Spleen (tissue), 11 donors: ENCODE results near the gene DDX54. TPM values are rescaled to one million over a fixed set of nuclear protein-coding genes. Genes with fewer than 3 reads are reported as not detected.

ENCODE experiments used
- DNase-seq: peaks from one replicate; pipeline ENCODE4 v3.0.0-alpha.2; 2020
- H3K27ac ChIP-seq, 8 donors: fragments of 200-600 bp; sonication (generic) in 7 of 8; 1 replicate in 4 of 8; 2 replicates in 4 of 8; pipeline versions ENCODE4 v1.5.0 to v1.8.0; 2016 to 2021; ENCODE audit warnings: inconsistent platforms in 4 of 8, mild to moderate bottlenecking in 4 of 8, moderate library complexity in 1 of 8
- H3K27me3 ChIP-seq, 7 donors: fragments of 200-600 bp; sonication (generic) in 6 of 7; replicated peaks in 1 of 7; 1 replicate in 4 of 7; 2 replicates in 3 of 7; pipeline versions ENCODE4 v1.5.0 to v1.8.0; 2016 to 2021; ENCODE audit warnings: inconsistent platforms in 3 of 7, mild to moderate bottlenecking in 1 of 7
- H3K36me3 ChIP-seq, 6 donors: fragments of 200-600 bp; sonication (generic) in 5 of 6; 1 replicate in 4 of 6; 2 replicates in 2 of 6; pipeline versions ENCODE4 v1.5.0 to v1.8.0; 2016 to 2021; ENCODE audit warnings: inconsistent platforms in 2 of 6
- H3K4me1 ChIP-seq, 6 donors: fragments of 200-600 bp; sonication (generic) in 5 of 6; 1 replicate in 3 of 6; 2 replicates in 3 of 6; pipeline versions ENCODE4 v1.5.0 to v1.8.0; 2016 to 2021; ENCODE audit warnings: inconsistent platforms in 3 of 6
- H3K4me3 ChIP-seq, 8 donors: fragments of 200-600 bp; sonication (generic) in 7 of 8; 1 replicate in 4 of 8; 2 replicates in 4 of 8; pipeline versions ENCODE4 v1.5.0 to v1.8.0; 2016 to 2021; ENCODE audit warnings: inconsistent platforms in 4 of 8, mild to moderate bottlenecking in 4 of 8, moderate library complexity in 2 of 8
- H3K9me3 ChIP-seq, 8 donors: fragments of 200-600 bp; sonication (generic) in 7 of 8; 1 replicate in 4 of 8; 2 replicates in 4 of 8; pipeline versions ENCODE4 v1.5.0 to v1.8.0; 2016 to 2021; ENCODE audit warnings: inconsistent platforms in 4 of 8
- CTCF ChIP-seq, 11 experiments: fragments of 200-600 bp in 7 of 11; fragments of 450-650 bp in 4 of 11; sonication (generic) in 4 of 11; IDR thresholded peaks in 8 of 11; conservative IDR thresholded peaks in 3 of 11; 1 replicate in 7 of 11; 2 replicates in 4 of 11; pipeline versions ENCODE4 v1.4.0 to v1.8.0; 2016 to 2021; ENCODE audit warnings: antibody characterized with exemption in 11 of 11, inconsistent platforms in 4 of 11, mild to moderate bottlenecking in 1 of 11
- POLR2A ChIP-seq, 3 donors: fragments of 450-650 bp; IDR thresholded peaks; one replicate each; pipeline ENCODE4 v1.5.1; 2017; ENCODE audit warnings: antibody characterized with exemption in 3 of 3, mild to moderate bottlenecking in 1 of 3
- POLR2AphosphoS5 ChIP-seq, 3 donors: sonication (generic); formaldehyde crosslinking; IDR thresholded peaks; one replicate each; pipeline ENCODE4 v1.5.1; 2017; ENCODE audit warnings: antibody characterized with exemption in 3 of 3
- WGBS, 5 donors: extraction: QIAGEN DNeasy Blood & Tissue Kit in 3 of 5; methylation state at CpG; one replicate each; pipeline versions ENCODE4 v1.1.5 to v1.1.7; 2013 to 2018; 5-methylcytosine and 5-hydroxymethylcytosine counted together
- intact Hi-C: fragments of 100-400 bp; cut with DNase I; formaldehyde crosslinking; loops from one replicate; pipeline ENCODE4 v1.15.0; 2023; ENCODE audit warnings: low total_unique reads
- polyA plus RNA-seq, 3 donors: library from polyadenylated mRNA; stranded (reverse); fragments of 200-250 nt; gene quantifications; one replicate each; pipeline ENCODE4 v1.2.1, GENCODE V29; 2013
- total RNA-seq, 7 donors: library from RNA; depleted of rRNA in 3 of 7; stranded (reverse); fragments of >200 nt in 3 of 7; fragmentation: NEBNext Ultra II Directional in 4 of 7; extraction: Animal tissue kit (Norgen Biotek cat#: 25700) in 4 of 7; gene quantifications; one replicate each; pipeline versions ENCODE4 v1.1.0 to v1.2.1, GENCODE V29; 2016 to 2021
- donor health status: healthy with polysubstance abuse.
- donor health status: DM: no; HTN: no; CAD: no; lungs with moderate emphysema.
- donor health status: DM: no; HTN: no; CAD: no.
- donor health status: Bipolar disorder and iron deficiency.
- donor health status: healthy.
- donor health status: DM: no; HTN: no; CAD: no.
- donor health status: DM: yes; HTN: yes; CAD: no.

Gene DDX54
- total and polyA plus RNA-seq, 10 donors = 44.4 to 80.3 (median 60.3) TPM

- intact Hi-C loops = no loop called here
- no peak overlapping the region for H3K27ac ChIP-seq
- no peak for TF ChIP-seq CTCF (IDR thresholded peaks at IDR 0.05 in 8 of 11, conservative IDR thresholded peaks at IDR 0.05 in 3 of 11)
- TF ChIP-seq POLR2AphosphoS5 (IDR thresholded peaks at IDR 0.05) = peak in 1 of 3 donors; percentile 11
- 94 to 96% (median 95%) methylated on average over 11 to 12 of the region's 12 CpGs for WGBS, 5 donors
- peaks cover 3 to 100% (median 99%) of the 10 kb centered on the region in 6 donors for H3K36me3 ChIP-seq
- DNase-seq = no peak
- no peaks in the 10 kb centered on the region for H3K4me1 ChIP-seq
- H3K9me3 ChIP-seq = no peaks in the 10 kb centered on the region
- no peaks in the 10 kb centered on the region for H3K27me3 ChIP-seq
- H3K4me3 ChIP-seq = no peak overlapping the region
These were observed 22.3 kb downstream of the DDX54 start for GRCh38 chr12:113163030-113163360.

- Histone ChIP-seq H3K36me3 (peaks cover 2 to 100% (median 99%) of the 10 kb centered on the region in 6 donors), H3K27me3 (no peaks in the 10 kb centered on the region), H3K4me1 (no peaks in the 10 kb centered on the region), H3K27ac (no peak overlapping the region), H3K9me3 (no peaks in the 10 kb centered on the region), H3K4me3 (no peak overlapping the region)
- DNase-seq = no peak
- 90 to 96% (median 93%) methylated on average over 16 to 25 of the region's 25 CpGs for WGBS, 5 donors
- intact Hi-C loops = no loop called here
- TF ChIP-seq POLR2A (IDR thresholded peaks at IDR 0.05) (no peak), POLR2AphosphoS5 (IDR thresholded peaks at IDR 0.05) (no peak), CTCF (IDR thresholded peaks at IDR 0.05 in 8 of 11, conservative IDR thresholded peaks at IDR 0.05 in 3 of 11) (no peak)
These were observed 22.9 kb downstream of the DDX54 start for GRCh38 chr12:113162102-113163029.

GRCh38 chr12:113161415-113162016, 23.8 kb downstream of the DDX54 start:
- TF ChIP-seq POLR2A (IDR thresholded peaks at IDR 0.05) (no peak), POLR2AphosphoS5 (IDR thresholded peaks at IDR 0.05) (no peak), CTCF (IDR thresholded peaks at IDR 0.05 in 8 of 11, conservative IDR thresholded peaks at IDR 0.05 in 3 of 11) (no peak)
- no peak for DNase-seq
- Histone ChIP-seq H3K36me3 (peaks cover 2 to 100% (median 92%) of the 10 kb centered on the region in 6 donors), H3K27ac (no peak overlapping the region), H3K4me3 (no peak overlapping the region), H3K4me1 (no peaks in the 10 kb centered on the region), H3K27me3 (no peaks in the 10 kb centered on the region), H3K9me3 (no peaks in the 10 kb centered on the region)
- WGBS, 5 donors = 75 to 84% (median 79%) methylated on average over 22 to 26 of the region's 26 CpGs
- intact Hi-C loops = no loop called here

GRCh38 chr12:113159937-113160336, 25.3 kb downstream of the DDX54 start:
- WGBS, 5 donors = 92 to 100% (median 94%) methylated on average over 1 to 7 of the region's 7 CpGs
- Histone ChIP-seq H3K27me3 (peaks cover 0 to 16% (median 6%) of the 10 kb centered on the region in 7 donors), H3K36me3 (peaks cover 0 to 86% (median 76%) of the 10 kb centered on the region in 6 donors), H3K4me1 (peaks cover 0 to 15% (median 4%) of the 10 kb centered on the region in 6 donors), H3K27ac (no peak overlapping the region), H3K9me3 (no peaks in the 10 kb centered on the region), H3K4me3 (no peak overlapping the region)
- TF ChIP-seq POLR2A (IDR thresholded peaks at IDR 0.05) (no peak), POLR2AphosphoS5 (IDR thresholded peaks at IDR 0.05) (peak in 1 of 3 donors; percentile 14), CTCF (IDR thresholded peaks at IDR 0.05 in 8 of 11, conservative IDR thresholded peaks at IDR 0.05 in 3 of 11) (no peak)
- no peak for DNase-seq
- intact Hi-C loops = loop anchor here (5.0 to 10.0 kb wide), 2 partner anchors 65 to 113 kb away; no protein-coding TSS in a partner anchor
